Lower leg skin (tissue), 3 donors: ENCODE results near the gene GLS.
A peak's percentile ranks its signal among the peaks of the same experiment; 100 is the strongest.

ENCODE experiments used
- POLR2A ChIP-seq, 2 donors: fragments of 450-650 bp; IDR thresholded peaks; one replicate each; pipeline ENCODE4 v1.6.1; 2016 to 2017; ENCODE audit warnings: antibody characterized with exemption in 2 of 2, mild to moderate bottlenecking in 1 of 2, moderate library complexity in 1 of 2
- TF ChIP-seq, protein P1 (sequence below), 3 donors: fragments of 450-650 bp; IDR thresholded peaks; one replicate each; pipeline ENCODE4 v1.5.1; 2016; ENCODE audit warnings: antibody characterized with exemption in 3 of 3, mild to moderate bottlenecking in 3 of 3, moderate library complexity in 2 of 3

DNA sequence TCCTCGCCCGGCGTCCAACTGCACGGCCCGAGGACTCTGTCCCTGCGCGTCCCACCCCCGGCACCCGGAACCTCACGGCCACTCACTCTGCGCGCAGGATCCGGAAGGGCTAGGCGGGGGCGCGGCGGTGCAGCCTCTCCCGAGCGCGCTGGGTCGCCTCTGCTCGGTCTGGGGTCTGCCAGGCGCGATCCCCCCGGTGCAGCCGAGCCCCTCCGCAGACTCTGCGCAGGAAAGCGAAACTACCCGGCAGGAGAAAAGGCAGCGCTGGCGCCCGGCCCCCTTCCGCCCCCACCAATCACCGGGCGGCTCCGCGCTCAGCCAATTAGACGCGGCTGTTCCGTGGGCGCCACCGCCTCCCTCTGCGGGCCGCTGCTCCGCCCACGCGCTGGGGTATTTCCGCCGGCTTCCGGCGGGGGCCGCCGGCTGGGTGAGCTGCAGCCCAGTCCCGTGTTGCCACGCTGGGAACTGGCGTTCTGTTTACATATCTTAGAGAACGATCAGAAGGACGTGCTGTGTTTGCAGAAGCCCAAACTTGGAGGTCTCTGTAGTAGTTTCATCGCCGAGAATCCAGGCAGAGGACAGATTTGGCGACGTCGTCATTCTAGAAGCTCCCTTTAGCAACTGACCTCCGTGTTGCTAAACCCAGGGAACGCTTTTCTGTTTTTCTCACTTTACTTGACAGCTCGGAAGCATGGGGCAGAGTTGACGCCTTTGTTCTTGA is 133.5 kb downstream of the GLS start, which contains the start of gene STAT1:
- TF ChIP-seq POLR2A (IDR thresholded peaks at IDR 0.05), result peak in 1 of 2 donors; percentile 21
- TF ChIP-seq, protein P1, sequence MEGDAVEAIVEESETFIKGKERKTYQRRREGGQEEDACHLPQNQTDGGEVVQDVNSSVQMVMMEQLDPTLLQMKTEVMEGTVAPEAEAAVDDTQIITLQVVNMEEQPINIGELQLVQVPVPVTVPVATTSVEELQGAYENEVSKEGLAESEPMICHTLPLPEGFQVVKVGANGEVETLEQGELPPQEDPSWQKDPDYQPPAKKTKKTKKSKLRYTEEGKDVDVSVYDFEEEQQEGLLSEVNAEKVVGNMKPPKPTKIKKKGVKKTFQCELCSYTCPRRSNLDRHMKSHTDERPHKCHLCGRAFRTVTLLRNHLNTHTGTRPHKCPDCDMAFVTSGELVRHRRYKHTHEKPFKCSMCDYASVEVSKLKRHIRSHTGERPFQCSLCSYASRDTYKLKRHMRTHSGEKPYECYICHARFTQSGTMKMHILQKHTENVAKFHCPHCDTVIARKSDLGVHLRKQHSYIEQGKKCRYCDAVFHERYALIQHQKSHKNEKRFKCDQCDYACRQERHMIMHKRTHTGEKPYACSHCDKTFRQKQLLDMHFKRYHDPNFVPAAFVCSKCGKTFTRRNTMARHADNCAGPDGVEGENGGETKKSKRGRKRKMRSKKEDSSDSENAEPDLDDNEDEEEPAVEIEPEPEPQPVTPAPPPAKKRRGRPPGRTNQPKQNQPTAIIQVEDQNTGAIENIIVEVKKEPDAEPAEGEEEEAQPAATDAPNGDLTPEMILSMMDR (IDR thresholded peaks at IDR 0.05), result no peak
